ENCODE measurements around the gene GID4. TPM values are rescaled to one million over a fixed set of nuclear protein-coding genes. Genes with fewer than 3 reads are reported as not detected.
A peak's percentile ranks its signal among the peaks of the same experiment; 100 is the strongest.

Gene GID4
- total RNA-seq, 1 donor from 2014 or later, result 8.2 TPM

DNA sequence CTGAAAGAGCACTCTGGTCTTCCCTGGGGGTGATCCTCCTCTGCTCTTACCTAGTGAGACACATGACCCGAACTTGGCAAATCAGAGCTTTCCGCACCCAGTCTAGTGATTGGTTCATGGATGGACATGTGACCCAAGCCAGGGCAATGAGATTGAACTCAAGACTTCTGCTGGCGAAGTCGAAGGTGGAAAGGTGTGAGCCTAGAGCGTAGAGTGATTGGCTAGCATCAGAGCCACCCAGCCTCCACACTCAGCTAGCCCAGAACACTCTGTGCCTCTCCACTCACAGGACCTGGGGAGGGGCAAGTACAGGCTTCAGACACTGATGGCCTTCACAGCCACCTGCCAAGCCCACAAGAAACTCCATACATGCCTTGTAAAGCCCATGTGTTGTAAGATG lies 17.8 kb upstream of the GID4 start:
- DNase-seq, result no peak
- H3K27me3 Mint-ChIP-seq (ENCODE audit: unreplicated experiment), result peaks cover 4% of the 10 kb centered on the region
- no peak overlapping the region for H3K4me3 Mint-ChIP-seq (ENCODE audit: unreplicated experiment)
- peaks cover 2% of the 10 kb centered on the region for H3K9me3 Mint-ChIP-seq (ENCODE audit: unreplicated experiment)
- TF ChIP-seq, protein P1, sequence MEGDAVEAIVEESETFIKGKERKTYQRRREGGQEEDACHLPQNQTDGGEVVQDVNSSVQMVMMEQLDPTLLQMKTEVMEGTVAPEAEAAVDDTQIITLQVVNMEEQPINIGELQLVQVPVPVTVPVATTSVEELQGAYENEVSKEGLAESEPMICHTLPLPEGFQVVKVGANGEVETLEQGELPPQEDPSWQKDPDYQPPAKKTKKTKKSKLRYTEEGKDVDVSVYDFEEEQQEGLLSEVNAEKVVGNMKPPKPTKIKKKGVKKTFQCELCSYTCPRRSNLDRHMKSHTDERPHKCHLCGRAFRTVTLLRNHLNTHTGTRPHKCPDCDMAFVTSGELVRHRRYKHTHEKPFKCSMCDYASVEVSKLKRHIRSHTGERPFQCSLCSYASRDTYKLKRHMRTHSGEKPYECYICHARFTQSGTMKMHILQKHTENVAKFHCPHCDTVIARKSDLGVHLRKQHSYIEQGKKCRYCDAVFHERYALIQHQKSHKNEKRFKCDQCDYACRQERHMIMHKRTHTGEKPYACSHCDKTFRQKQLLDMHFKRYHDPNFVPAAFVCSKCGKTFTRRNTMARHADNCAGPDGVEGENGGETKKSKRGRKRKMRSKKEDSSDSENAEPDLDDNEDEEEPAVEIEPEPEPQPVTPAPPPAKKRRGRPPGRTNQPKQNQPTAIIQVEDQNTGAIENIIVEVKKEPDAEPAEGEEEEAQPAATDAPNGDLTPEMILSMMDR (IDR thresholded peaks at IDR 0.05; ENCODE audit: partially characterized antibody, unreplicated experiment), result no peak
- no peak overlapping the region for H3K27ac Mint-ChIP-seq (ENCODE audit: unreplicated experiment)
- H3K36me3 Mint-ChIP-seq (ENCODE audit: unreplicated experiment), result no peaks in the 10 kb centered on the region
- peaks cover 24% of the 10 kb centered on the region for H3K4me1 Mint-ChIP-seq (ENCODE audit: low read depth, unreplicated experiment)

DNA sequence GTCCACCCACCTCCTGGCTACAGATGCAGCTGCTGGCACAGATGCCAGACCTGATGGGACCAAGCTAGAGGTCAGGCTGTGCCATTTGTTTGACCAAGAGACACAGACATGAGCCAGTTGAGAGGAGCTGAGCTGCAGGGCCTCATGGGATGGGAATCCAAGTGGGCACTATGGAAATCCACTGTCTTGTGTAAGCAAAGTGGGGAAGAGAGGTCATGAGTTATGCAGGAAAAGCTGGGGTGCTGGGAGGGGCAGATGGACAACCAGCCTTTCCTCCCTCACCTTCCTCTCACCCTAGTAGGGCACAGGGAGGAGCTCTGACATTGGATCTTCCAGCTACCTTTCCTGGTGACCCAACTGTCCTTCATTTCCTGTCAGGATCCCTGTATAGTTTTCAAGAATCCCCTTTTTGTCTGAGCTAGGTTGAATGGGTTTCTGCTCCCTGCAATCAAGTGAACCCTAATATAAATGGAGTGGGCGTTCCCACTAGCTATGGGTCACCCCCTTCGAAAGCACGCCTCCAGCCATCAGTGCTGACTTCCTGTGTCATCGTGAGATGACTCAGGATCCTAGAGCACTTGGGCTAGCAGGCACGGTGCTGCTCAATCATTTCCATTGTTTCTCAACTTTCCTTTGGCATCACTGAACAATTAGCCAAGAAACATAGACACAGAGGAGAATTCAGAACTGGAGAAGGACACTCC lies 13.8 kb upstream of the GID4 start:
- TF ChIP-seq, protein P1 (IDR thresholded peaks at IDR 0.05; ENCODE audit: partially characterized antibody, unreplicated experiment), result no peak
- Mint-ChIP-seq H3K27me3 (ENCODE audit: unreplicated experiment) (peaks cover 7% of the 10 kb centered on the region), H3K4me3 (ENCODE audit: unreplicated experiment) (no peak overlapping the region), H3K27ac (ENCODE audit: unreplicated experiment) (peak overlapping the region; percentile 12), H3K36me3 (ENCODE audit: unreplicated experiment) (no peaks in the 10 kb centered on the region), H3K9me3 (ENCODE audit: unreplicated experiment) (peaks cover 5% of the 10 kb centered on the region), H3K4me1 (ENCODE audit: low read depth, unreplicated experiment) (peaks cover 30% of the 10 kb centered on the region)
- no peak for DNase-seq

DNA sequence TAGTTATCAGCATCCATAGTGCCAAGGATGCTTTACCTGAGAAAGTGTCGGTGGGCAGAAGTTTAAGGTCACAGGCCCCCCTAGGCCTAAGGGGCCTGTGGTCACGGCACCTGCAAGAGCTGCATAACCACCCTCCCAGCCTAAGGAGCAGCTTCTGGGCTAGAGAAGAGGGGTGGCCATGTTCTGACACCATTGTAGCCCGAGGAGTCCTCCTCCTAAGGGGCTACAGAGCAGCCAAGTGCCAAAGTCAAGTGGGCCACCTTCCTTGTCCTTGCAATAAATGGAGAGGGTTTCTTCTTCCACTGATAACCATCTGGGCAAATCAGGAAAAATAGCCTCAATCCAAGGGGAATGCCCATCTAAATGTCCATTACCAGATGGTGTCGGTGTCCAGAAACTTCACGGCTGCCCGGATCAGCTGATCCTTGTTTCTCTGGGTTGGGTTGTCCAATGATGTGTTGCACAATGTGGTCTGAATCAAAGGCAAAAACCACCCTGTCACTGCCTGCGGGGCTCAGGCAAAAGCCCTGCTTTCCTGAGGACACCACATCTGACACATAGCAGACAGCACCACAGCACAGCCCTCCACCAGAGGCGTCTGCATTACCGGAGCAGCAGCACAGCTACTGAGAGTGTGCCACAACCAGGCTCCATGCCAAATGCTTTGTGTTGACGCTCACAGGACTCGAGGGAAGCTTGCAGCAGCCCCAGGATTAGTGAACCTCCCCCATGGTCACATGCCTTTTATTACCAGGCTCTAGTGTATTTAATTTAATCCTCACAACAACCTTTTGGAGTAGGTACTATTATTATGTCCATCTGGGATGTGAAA lies 13.0 kb upstream of the GID4 start:
- peaks cover 30% of the 10 kb centered on the region for H3K4me1 Mint-ChIP-seq (ENCODE audit: low read depth, unreplicated experiment)
- no peaks in the 10 kb centered on the region for H3K36me3 Mint-ChIP-seq (ENCODE audit: unreplicated experiment)
- H3K27ac Mint-ChIP-seq (ENCODE audit: unreplicated experiment), result no peak overlapping the region
- H3K4me3 Mint-ChIP-seq (ENCODE audit: unreplicated experiment), result peak overlapping the region; percentile 25
- no peak for DNase-seq
- TF ChIP-seq, protein P1 (IDR thresholded peaks at IDR 0.05; ENCODE audit: partially characterized antibody, unreplicated experiment), result no peak
- peaks cover 5% of the 10 kb centered on the region for H3K9me3 Mint-ChIP-seq (ENCODE audit: unreplicated experiment)
- peaks cover 7% of the 10 kb centered on the region for H3K27me3 Mint-ChIP-seq (ENCODE audit: unreplicated experiment)

DNA sequence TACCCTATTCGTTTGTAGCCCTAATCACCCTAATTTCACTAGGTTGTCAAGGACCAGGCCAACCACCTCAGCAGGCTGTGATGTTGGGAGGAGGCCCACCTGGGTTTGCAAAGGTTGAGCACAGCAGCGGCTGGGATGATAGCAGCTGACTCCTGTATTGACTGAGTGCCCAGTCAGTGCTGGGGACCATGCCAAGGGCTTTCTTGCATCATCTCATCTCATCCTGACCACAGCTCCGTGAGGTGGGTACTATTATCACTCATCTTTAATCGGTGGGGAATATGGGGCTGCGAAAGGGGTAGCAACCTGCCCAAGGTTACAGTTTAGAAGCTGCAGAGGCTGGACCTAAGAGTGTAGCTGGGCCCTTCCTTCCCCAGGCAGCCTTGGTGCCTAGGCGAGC lies 11.9 kb upstream of the GID4 start:
- Mint-ChIP-seq H3K4me1 (ENCODE audit: low read depth, unreplicated experiment) (peaks cover 36% of the 10 kb centered on the region), H3K36me3 (ENCODE audit: unreplicated experiment) (no peaks in the 10 kb centered on the region), H3K9me3 (ENCODE audit: unreplicated experiment) (peaks cover 5% of the 10 kb centered on the region), H3K4me3 (ENCODE audit: unreplicated experiment) (no peak overlapping the region), H3K27ac (ENCODE audit: unreplicated experiment) (no peak overlapping the region), H3K27me3 (ENCODE audit: unreplicated experiment) (peaks cover 7% of the 10 kb centered on the region)
- DNase-seq, result no peak
- TF ChIP-seq, protein P1 (IDR thresholded peaks at IDR 0.05; ENCODE audit: partially characterized antibody, unreplicated experiment), result no peak

Measured in glutamatergic neuron (in vitro differentiated cells).